Iris pigment epithelial cell (primary cell): ENCODE measurements around the gene TCF7.
A peak's percentile ranks its signal among the peaks of the same experiment; 100 is the strongest.

Experiments
- DNase-seq: peaks from one replicate; pipeline ENCODE4 v3.0.0-alpha.2; 2011; ENCODE audit warnings: low read depth

TCF7 gene

GRCh38 chr5:134113902-134114875, at the start of gene TCF7:
TCF7 (plus strand) TSS chr5:134114681; CDS start chr5:134114907, 226 bp downstream.
- DNase-seq: peak; percentile 75

GRCh38 chr5:134069553-134069952, 44.9 kb upstream of the TCF7 start:
- DNase-seq: no peak

GRCh38 chr5:134070725-134071613, 43.5 kb upstream of the TCF7 start:
- DNase-seq: peak; percentile 13

GRCh38 chr5:134071614-134072207, 42.8 kb upstream of the TCF7 start:
- no peak for DNase-seq

- DNase-seq: no peak
Measured at GRCh38 chr5:134072471-134073210, 41.8 kb upstream of the TCF7 start.

- no peak for DNase-seq
Measured at GRCh38 chr5:134073404-134073803, 41.1 kb upstream of the TCF7 start.

GRCh38 chr5:134075102-134075501, 39.4 kb upstream of the TCF7 start:
- DNase-seq: no peak

GRCh38 chr5:134077926-134078580, 36.4 kb upstream of the TCF7 start:
- DNase-seq: no peak

GRCh38 chr5:134079748-134080581, 34.5 kb upstream of the TCF7 start:
- DNase-seq: no peak

- no peak for DNase-seq
Measured at GRCh38 chr5:134082264-134082992, 32.1 kb upstream of the TCF7 start.

GRCh38 chr5:134083517-134083916, 31.0 kb upstream of the TCF7 start:
- DNase-seq: peak; percentile 11

GRCh38 chr5:134084022-134084565, 30.4 kb upstream of the TCF7 start:
- no peak for DNase-seq

GRCh38 chr5:134084570-134084969, 29.9 kb upstream of the TCF7 start:
- no peak for DNase-seq

GRCh38 chr5:134085411-134085810, 29.1 kb upstream of the TCF7 start:
- DNase-seq: no peak

- no peak for DNase-seq
Measured at GRCh38 chr5:134086225-134086942, 28.1 kb upstream of the TCF7 start.

GRCh38 chr5:134086943-134087305, 27.6 kb upstream of the TCF7 start:
- DNase-seq: no peak

- no peak for DNase-seq
Measured at GRCh38 chr5:134088291-134088690, 26.2 kb upstream of the TCF7 start.

GRCh38 chr5:134088994-134089560, 25.4 kb upstream of the TCF7 start:
- no peak for DNase-seq
